NCI-H748 treated with DMSO at 0.1 percent for 48 hours (cell line): Measurements from ENCODE around the gene PDZRN4.
"Not testable (repeated sequence)": the region's sequence is repeated elsewhere in the genome, so short reads cannot be mapped to it uniquely, and the experiment has no call there.

Experiments
- DNase-seq: peaks from one replicate; lab custom pipeline; 2025; lab: John Stamatoyannopoulos, UW

PDZRN4 gene

GRCh38 chr12:41285470-41285869 is 97.3 kb downstream of the PDZRN4 start:
- not testable (repeated sequence) for DNase-seq

DNA sequence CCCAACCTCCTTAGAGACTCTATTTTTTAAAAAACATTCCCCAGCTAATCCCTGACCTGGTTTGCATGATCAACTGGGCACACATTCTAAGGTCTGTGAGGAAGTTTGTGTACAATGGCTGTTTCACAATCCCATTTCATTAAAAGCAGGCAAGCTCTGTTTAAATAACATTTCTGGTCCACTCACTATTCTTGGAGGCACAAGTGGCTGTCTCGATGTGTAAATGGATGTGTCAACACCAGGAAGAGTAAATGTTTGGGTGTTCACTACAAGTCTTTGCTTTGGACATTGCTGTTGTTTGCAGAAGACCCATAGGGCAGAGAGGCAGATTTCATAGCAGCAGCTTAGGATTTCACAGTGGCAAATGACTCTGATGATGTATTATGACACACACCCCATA is 98.3 kb downstream of the PDZRN4 start:
- DNase-seq = peak; percentile 99

DNA sequence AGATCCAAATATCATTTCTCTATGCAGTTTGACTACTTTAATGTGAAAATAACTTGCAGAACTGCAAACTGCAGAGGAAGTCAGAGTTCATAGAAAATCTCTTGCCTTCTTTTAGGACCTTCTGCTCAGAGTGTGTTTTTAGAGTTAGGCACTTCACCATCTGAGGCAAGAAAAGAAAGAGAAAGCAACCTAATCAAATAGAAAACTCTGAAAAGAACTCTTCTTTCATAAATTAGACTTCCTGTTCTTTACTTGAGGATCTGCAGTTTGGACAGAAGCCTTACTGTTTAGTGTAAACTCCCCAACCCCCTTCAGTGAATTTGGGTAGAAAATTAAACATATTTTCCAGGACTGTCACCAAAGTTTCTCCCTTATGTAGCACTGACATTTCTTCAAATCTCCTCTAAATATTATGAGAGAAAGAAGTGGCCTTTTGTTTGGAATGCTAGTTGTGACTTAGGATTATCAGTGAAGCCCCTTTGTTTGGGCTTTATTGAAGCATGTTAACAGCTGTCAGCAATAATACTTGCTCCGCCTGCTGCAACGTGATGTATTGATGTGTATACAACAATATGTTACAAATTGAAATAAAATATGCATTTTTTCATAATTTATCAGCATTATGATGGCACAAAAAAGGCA is 99.5 kb downstream of the PDZRN4 start:
- DNase-seq = peak; percentile 48

DNA sequence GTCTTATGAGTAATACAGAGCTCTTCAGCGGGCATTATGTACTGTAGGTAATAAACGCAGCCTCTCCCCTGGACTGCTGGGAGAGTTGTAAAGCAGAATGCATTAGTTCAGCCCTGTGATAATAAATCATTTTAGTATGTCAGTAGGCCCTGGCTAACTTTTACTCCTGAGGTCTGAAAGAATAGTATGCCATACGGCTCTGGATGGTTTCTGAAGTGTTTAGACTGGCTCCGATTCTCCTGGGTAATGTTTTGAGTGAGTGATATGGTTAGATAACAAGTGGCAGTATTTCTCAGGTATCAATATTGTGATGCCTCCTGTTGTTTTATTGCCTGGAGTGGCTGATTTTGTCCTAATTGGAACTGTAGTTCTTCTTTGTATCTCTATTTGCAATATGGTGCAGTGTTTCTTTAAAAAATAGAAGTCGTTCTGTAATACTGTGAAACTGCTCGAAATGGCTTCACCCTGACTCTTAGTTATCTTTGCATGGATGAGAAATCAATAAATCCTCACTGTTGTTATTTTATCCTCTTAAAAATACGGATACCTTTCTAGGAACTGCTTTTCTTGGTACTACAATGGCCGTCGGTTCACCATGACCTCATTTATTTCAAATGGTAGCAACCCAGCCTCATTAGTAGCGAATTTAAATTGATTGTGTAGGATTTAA is 100.2 kb downstream of the PDZRN4 start:
- DNase-seq = peak; percentile 96

DNA sequence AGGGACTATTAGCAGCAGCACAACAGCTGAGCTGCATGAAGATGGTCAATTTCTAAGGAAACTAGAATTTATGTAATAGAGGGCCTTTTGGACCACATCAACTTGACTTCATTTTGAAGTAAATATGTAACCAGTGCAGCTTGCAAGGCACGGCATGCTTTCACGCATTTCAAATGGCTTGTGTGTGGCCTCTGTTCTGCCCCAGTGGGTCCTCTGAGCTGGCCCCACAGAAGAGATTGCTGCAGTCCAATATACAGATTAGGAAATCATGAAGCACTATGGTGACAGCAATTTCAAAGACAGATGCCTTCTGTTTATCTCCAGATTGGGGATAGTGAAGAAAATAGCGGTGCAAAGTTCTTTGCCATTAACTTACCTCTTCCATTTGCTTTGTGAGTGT is 101.4 kb downstream of the PDZRN4 start:
- no peak for DNase-seq

DNA sequence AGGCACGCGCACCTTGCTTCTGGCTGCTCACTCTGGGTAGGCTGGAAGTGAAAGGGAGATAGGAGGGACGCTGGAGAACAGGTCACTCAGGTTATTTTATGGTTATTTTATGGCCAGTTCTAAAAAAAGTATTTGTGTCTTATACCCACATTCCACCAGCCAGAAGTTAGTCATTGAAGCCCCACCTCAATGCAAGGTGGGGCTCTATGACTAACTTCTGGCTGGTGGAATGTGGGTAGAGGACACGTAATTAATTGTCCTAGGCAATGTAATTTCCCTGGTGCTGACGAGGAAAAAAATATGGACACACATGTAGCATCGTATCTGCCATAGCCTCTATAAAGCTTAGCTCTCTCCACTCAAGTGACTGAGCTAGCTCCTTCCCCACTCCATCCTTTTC is 104.9 kb downstream of the PDZRN4 start:
- DNase-seq = no peak

DNA sequence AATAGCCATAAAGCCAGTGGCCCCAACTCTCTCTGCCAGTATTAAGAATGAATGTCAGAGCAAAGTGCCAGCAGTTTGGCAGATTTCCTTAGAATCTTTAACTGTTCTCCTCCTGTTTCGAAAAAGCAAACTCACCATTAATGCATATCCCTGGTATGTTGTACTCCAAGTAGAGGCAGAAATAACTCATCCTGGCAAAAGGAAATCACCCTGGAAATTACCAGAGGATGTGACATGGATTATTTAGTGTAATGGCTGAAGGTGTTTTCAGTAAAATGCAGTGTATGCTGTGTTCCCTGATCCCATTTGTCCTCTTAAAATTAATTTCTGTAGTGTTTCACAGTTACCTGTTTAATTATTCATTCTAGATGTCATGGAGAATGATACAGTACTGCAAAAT is 105.3 kb downstream of the PDZRN4 start:
- DNase-seq = no peak

DNA sequence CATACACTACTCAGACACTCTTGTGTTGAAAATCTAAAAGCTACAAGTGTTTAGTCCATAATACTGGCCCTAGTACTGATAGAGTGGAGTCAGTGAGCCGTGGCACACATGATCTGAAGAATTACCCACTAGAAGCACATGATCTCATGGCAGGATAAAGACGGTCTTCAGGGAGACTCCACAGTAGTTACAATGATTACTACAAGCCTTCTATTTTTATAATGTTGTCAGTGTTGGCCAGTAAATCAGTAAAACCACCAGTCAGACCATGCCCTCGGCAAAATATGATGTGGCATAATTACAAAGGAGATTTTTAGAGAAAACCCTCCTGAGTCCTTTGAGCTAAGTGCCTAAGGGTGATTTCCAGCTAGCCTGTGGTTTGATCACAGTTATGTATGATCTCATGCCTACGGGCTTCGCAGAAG is 114.9 kb downstream of the PDZRN4 start:
- DNase-seq = no peak

DNA sequence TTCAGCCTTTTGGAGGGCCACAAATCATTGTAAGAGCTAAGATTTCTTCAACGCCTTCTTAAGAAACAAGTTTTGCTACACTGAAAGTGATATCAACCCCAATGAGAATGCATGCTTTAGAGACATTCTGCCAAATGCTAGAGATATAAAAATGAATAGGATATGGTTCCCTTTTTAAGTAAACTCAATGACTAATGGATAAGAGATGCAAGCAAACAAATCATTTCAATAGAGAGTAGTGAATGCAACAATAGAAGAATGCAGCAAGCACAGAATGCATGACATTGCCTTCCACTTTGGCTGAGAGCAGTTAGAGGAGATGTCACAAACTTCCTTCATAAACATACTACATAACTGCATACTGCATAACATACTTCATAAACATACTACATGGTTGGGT is 116.4 kb downstream of the PDZRN4 start:
- DNase-seq = no peak

DNA sequence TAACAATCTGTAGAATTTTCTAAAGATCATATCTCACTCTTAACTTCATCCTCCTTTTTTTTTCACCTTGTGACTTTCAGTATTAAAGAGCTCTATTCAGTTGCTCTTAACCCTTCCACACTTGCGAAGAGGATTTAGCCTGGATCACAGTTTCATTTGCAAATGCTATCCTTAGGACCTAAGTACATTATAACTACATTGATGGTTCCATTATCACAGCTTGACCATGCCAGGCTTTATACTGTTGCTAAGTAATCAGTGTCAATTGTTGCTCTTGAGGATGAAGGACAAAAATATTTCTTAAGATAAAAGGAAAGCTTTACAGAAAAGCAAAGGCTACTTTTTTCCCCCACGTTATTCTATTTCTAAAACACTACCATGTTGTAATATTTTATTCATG is 122.2 kb downstream of the PDZRN4 start:
- DNase-seq = peak; percentile 45

DNA sequence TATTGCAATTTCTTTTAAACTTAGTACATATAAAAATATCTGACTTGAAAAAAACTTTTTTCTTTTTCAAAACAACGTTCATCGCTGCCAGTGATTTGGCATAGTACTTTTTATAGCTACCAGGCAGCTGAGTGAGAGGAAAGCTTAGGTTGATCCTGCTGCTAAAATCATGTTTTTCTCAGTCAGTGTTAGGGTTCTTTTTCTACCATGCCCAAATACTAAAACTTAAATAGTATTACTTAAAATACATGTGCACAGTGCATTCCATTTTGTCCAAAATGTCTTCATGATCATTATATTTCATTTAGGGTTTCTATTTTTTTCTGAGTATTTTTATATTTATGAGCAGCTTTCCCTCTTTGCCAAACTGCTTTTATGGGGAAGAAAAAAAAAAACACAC is 123.8 kb downstream of the PDZRN4 start:
- no peak for DNase-seq

- not testable (repeated sequence) for DNase-seq
Observed at GRCh38 chr12:41312451-41312850, 124.3 kb downstream of the PDZRN4 start.

- DNase-seq = no peak
Observed at GRCh38 chr12:41325336-41325735, 137.2 kb downstream of the PDZRN4 start.

- DNase-seq = no peak
Observed at GRCh38 chr12:41327096-41327895, 139.2 kb downstream of the PDZRN4 start.

DNA sequence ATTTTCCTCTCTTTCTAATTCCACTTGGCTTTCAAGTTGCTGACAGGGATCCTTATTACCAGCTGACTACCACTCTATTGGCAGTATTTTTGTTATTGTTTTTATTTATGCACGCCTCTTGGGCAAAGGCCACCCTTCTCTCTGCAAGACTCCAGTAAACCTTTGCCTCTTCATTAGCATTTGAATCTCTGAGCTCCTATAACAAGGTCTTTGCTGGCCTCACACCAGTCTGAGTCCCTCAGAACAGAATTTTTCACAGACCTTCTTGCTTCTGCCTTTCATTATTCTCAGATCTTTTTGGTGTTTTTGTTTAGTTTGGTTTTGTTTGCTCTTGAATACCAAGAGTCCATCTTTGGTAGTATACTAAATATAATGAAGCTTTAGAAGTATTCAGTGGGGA is 145.9 kb downstream of the PDZRN4 start:
- DNase-seq = no peak

DNA sequence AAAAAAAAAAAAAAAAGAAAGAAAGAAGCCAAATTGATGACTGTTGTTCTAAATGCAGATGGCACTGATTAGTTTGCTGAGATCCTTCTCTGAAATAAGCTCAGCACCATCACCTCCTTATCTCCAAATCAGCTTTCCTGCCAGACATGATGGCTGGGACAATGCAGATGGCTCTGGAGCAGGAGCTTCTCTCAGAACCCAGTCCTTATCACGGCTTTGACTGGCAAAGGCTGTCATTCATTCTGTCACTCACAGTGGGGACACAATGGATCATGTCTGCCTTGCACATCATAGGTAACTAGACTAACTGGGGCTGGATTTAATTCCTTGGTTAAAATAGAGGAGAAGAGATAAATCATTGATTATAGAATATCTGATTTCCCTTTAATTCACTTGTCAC is 146.3 kb downstream of the PDZRN4 start:
- no peak for DNase-seq

DNA sequence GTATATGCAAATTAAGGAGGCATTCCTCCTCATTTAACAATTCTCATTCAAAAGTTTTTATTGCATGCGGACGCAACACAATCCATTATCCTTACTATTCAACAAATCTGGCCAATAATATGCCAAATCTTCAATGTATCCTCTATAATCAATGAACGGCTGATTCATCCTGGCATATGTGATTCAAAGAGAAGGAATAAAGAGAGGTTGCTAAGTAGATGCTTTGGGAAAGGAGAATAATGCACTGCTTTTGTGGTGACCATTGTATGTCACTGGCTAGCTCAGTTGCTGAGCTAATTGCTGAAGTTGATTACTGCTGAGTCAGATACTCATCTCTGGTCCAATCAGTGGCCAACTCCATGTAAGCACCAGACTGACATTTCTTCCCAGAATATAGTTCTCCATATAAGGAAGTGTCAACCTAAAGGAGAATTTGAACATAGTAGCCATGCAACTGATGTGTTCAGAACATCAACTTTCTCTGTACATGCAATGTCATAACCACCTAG is 148.0 kb downstream of the PDZRN4 start:
- no peak for DNase-seq

DNA sequence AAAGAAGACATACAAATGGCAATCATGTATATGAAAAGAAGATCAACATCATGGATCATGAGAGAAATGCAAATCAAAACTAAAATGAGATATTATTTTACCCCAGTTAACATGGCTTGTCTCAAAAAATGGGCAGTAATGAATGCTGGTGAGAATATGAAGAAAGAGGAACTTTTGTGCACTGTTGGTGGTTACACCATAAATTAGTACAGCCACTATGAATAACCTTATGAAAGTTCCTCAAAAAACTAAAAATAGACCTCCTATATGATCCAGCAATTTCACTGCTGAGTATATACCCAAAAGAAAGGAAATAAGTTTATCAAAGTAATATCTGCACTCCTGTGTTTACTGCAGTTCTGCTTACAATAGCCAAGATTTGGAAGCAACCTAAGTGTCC is 151.7 kb downstream of the PDZRN4 start:
- DNase-seq = no peak

DNA sequence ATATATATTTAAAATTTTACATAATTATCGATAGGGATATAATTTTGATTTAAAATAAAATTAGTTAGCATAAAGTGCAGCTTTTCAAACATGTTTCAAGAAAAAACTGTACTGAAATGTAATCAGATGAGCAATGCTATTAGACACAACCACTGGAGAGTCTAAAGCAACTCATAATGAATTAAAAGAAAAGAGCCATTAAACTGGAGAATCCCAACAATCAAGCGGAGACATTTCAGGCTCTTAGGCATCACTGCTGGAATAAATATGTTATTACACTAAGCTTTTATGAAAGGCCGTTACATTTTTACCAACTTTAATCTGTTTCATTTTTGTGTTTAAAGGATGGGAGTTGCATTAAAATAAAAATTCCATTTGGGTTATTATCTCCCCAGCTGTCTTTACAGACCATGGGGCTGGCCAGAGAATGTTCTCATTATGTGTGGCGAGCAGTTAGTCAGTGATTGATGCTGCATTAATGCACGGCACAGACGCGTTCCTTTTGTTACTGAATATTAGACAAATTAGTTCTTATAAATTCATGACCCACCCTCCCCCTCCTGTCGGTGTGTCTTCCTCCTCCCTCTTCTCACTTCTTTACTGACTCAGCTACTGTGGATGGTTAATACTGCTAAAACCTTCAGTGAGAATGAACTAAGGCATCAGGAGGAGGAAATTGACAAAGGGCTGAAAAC is 156.8 kb downstream of the PDZRN4 start:
- peak; percentile 15 for DNase-seq

GRCh38 chr12:41348198-41348597 is 160.1 kb downstream of the PDZRN4 start:
- DNase-seq = no peak

- no peak for DNase-seq
Observed at GRCh38 chr12:41356181-41356580, 168.1 kb downstream of the PDZRN4 start.

DNA sequence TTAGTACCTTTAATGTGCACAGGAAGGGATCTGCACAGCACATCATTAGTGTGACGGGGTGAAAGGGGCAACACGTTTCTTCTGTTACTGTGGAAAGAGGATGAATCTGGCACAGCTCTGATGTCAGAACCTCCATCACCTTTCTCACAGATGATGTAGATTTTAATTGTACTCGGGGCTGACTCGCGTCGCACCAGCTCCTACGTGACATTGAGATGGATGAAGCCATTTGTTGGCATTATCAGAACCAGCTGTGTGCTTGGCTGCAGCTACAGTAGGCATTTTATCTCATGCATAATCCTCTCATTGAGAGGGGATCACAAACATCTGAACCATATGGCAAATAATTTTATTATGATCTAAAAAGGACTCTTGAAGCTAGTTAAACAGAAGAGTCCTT is 173.6 kb downstream of the PDZRN4 start:
- DNase-seq = no peak
